Stimulated activated CD8-positive, alpha-beta memory T cell treated with anti-CD3 and anti-CD28 coated beads, Interleukin-7, amount 100 ng/mL, for 48 hours (primary cell): ENCODE results near the gene ZNF280C.
"Not testable (repeated sequence)": the region's sequence is repeated elsewhere in the genome, so short reads cannot be mapped to it uniquely, and the experiment has no call there.

Experiments used
- DNase-seq, 2 donors: peaks; one replicate each; pipeline ENCODE4 v3.0.0-alpha.2; 2020; ENCODE audit warnings: low read depth in 1 of 2; ENCODE audit errors: extremely low read depth in 1 of 2

The ZNF280C gene, protein sequence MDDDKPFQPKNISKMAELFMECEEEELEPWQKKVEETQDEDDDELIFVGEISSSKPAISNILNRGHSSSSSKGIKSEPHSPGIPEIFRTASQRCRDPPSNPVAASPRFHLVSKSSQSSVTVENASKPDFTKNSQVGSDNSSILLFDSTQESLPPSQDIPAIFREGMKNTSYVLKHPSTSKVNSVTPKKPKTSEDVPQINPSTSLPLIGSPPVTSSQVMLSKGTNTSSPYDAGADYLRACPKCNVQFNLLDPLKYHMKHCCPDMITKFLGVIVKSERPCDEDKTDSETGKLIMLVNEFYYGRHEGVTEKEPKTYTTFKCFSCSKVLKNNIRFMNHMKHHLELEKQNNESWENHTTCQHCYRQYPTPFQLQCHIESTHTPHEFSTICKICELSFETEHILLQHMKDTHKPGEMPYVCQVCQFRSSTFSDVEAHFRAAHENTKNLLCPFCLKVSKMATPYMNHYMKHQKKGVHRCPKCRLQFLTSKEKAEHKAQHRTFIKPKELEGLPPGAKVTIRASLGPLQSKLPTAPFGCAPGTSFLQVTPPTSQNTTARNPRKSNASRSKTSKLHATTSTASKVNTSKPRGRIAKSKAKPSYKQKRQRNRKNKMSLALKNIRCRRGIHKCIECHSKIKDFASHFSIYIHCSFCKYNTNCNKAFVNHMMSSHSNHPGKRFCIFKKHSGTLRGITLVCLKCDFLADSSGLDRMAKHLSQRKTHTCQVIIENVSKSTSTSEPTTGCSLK

DNA sequence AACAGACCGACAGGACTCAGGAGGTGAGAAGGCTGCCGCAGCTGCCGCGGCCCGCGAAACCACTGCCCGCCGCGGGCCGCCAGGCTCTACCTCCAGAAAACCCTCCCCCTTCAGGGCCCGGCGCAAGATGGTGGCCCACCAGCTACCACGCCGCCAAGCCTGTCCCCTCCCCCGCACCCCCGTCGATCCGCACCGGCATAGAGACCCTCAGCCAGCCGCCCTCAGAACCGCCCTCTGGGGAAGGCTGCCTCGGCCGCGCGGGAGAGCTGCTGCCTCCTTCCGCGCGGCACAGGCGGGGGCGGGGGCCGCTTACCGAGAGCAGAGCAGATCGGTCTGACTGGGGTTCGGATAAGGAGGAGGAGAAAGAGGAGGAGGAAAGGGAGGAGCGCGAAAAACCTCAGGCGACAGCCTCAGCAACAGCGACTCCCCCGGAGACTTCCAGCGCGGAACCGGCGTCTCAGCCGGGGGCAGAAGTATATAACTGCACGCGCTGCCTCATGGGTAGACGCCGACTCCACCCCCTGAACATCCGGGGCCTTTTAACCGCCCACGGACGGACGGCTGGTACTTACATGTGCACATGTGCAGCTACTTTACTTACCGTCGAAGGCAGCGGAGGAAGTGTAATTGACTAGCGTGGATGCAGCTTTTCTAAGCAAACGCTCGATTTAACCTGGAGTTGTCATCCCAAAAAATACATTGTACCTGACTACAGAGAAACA is at the start of gene ZNF280C:
Gene ZNF280C, minus strand, starts transcription at position 451 of the 722 bp plus-strand sequence. CDS start 8,450 bp downstream, outside the sequence.
- DNase-seq, result peak; percentile 73 to 88

DNA sequence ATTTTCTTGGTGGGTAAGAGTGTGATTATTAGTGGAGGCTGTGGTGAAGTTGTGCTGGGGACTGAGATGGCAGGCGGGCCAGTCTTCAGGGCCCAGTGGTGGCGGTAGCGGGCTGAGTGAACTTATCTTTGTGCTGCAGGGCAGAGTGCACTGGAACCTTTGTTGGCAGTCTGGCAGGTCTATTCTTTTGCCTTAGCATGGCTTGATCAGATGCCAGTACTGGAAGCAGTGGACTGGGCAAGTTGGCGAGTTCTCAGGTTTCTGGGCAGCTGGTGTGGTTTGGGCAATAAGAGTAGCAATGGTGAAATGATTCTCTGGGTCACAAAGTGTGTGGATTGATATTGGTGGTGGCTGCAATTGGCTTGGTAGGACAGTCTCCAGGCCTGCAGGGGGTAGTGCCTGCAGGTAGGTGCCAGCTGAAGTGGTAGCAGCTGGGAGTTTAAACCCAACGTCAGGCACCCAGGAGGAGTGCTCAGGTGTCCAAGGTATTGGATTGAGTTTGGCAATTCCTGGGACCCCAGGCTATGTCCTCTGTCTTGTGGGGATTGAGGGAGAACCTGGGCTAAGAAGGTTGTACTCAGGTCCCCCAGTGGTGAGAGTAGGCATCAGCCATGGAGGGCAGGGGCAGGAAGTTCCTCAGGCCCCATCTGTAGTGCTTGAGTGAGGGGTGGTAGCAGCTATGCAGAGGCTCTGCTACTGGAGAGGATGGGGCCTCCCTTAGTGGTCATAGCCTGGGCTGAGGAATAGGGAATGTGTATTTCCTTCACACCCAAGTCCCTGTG is 36.1 kb upstream of the ZNF280C start:
- DNase-seq, result no peak

DNA sequence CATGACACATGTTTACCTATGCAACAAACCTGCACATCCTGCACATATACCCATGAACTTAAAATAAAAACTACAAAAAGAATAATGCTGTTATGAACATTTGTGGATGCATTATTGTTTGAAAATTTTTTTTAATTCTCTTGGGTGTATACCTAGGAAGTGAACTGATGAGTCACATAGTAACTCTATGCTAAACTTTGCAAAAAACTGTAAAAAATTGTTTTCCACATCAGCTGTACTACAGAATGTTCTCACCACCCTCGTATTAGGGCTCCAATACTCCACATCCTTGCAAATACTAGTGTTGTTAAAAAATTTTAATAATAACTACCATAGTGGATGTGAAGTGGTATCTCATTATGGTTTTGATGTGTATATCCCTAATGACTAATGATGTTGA is 33.3 kb upstream of the ZNF280C start:
- no peak for DNase-seq

DNA sequence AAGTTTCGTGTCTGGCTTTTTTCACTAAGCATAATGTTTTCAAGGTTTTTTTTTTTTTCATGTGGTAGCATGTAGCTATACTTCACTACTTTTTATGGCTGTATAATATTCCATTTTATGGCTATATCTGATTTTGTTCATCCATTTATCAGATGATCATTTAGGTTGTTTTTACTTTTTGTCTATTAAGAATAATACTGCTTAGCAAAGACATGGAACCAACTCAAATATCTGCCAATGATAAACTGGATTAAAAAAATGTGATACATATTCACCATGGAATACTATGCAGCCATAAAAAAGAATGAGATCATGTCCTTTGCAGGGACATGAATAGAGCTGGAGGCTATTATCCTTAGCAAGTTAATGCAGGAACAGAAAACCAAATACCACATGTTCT is 32.7 kb upstream of the ZNF280C start:
- no peak for DNase-seq

DNA sequence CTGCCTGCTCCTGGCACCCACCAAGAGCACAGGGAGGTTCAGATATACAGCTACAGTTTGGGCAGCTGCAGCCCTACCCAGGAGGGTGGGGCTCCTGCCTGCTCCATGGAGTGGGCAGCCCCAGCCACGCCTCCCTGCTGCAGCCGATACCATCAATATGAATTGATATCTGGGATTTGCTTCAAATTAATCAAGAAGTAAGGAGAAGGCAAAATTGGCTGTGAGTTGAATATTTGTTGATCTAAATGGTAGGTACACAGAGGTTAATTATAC is 31.2 kb upstream of the ZNF280C start:
- DNase-seq, result no peak

DNA sequence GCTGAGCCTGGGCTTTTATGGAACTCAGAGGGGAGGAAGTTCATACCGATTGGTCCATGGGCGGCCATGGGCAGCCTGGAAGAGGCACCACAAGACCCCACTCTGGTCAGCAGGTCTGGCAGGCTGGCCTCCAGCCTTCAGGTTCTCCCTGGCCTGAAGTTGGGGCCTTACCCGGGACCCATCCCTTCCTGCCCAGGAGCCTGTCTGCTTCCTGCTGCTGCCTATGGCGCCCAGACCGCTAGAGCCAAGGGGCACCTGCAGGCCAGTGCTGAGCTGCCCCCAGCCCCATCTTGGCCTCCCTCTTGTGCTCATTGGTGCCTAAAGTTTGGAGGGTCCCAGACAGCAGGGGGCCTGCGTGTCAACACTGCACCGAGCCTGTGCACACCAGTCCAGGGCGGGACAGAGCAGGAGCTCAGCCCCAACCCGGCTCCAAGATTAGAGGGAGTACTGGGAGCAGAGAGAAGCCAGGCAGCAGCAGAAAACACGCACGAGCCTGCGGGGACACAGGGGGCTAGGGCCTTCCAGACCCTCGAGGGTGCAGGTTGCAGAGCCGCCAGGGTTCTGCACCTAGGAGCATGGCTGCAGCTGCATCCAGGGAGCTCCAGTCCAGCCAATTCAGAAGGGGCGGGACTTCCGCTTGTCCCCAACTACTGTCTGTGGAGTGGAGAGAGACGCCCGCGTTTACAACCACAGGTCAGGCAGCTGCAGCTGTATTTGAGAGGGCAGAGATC is 30.7 kb upstream of the ZNF280C start:
- no peak for DNase-seq

DNA sequence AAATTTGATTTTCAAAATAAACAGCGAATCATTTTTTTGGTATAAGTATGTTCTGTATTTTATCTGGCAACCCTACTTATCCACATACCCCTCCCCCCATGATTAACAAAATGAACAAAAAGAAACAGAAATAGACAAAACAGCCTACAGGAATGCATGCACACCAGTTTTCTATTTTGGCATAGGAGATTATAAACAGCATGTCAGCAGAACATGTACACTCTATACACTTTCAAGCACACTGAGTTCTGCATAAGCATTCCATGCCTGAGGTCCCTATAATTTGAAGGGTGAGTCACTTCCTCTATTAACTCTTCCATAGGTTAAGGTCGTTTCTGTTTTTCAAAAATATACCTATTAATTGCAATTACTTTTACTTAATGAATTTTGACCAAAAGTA is 28.0 kb upstream of the ZNF280C start:
- DNase-seq, result no peak

DNA sequence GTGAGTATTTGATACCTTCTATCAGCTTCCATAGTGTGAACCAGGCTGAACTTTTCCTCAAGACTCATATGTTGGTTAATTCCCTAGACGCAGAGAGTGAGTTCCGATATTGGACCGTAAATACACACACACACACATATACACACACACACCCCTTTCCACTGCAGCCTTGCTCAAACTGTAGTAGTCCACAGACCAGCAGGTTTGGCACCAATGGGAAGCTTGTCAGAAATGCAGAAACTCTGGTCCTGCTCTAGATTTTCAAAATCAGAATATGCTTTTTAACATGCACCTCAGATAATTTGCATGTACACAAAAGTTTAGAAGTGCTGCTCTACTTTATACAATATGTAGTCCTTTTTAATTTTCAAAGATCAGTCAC is 27.6 kb upstream of the ZNF280C start:
- DNase-seq, result no peak

DNA sequence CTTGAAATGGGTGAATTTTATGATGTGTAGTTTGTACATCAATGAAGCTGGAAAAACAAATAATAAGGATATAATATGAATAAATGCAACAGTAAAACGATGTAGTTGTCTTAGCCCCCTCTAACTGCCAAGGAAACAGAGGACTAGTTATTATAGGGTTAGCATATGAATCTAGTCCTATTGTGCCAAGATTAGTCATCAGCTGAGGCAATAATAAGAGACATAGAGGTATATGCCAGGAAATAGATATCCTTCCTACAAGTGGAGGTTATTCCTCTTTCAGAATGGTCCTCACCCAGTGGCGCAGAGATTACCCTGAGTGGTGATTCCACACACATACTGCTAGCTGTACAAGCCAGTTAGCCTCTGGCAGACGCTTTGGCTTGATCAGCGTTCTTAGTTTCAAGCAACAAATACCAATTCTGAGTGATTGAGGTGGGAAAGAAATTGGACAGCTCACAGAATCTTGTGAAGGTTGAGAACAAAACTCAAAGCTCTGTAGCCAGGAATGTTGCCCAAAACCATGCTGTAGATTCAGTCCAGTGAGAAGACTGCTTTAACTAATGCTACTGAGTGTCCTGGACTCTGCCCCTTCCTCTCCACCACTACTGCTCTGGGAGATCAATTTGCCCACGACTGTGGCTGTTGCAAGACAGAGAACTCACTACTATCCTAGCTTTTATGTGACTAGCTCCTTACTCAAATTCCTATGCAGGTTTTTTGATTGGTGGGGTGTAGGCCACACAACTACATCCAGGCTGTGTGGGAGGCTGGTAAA is 27.0 kb upstream of the ZNF280C start:
- DNase-seq, result no peak

DNA sequence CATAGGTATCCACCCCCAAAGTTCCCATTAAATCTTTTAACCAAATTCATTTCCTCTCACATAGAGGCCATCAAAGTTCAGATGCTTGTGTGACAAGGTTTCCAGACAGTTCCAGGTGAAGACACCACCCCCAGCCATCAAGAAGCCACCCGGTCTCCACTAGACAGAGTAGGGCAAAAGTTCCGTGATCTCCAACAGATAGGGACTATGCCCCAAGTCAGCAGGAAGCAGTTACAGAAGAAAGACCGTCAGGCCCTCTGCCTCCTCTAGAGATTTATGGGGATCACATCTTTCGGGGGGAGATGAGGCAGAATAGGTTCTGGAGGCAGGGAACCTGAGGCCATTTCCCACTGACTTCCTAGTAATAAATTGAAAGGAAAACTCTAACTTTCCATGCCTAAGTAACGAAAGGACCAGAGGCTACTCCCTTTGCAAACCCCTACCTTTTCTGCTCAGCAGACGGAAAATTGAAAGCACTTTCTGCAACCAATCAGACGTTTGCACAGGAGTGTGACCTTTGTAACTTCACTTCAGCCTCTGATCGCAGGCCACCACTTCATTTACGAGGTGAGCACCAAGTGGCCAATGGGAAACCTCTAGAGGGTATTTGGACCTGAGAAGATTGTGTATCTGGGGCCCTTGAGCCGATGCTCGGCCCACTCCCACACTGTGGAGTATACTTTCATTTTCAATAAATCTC is 18.5 kb upstream of the ZNF280C start:
- DNase-seq, result no peak

DNA sequence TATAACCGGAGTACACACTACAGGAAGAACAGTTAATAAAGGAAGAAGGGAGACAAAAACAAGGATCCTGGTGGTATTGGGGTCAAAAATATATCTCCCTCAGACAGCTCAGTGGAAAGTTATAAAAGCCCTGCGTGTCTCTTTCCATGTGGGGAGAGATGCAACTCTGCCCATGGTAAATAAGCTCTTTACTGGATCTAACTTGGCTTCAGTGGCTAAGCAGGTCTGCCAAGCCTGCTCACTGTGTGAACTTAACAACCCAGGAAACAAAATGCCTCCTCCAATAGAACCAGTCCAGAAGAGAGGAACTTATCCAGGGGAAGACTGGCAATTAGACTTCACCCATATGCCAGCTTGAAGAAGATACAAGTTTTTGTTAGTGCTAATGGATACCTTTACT is 17.0 kb upstream of the ZNF280C start:
- DNase-seq, result no peak

DNA sequence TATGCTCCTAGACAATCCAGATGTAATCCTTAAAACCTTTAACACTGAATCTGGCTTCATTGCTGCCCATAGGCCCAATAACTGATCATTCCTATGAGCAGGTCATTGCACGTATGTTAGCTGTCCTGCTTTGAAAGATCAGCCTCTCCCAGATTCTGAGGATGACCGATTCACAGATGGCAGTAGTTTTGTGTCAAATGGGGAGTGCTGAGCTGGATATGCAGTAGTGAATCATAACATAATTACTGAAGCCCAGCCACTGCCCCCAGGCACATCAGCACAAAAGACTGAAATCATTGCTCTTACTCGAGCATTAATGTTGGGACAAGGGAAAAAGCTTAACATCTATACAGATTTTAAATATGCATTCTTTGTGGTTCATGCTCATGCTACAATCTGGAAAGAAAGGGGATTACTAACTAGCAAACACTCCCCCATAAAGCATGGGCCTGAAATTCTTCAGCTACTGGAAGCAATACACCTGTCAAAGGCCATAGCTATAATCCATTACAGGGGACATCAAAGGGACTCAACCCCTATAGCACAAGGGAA is 16.4 kb upstream of the ZNF280C start:
- DNase-seq, result no peak

DNA sequence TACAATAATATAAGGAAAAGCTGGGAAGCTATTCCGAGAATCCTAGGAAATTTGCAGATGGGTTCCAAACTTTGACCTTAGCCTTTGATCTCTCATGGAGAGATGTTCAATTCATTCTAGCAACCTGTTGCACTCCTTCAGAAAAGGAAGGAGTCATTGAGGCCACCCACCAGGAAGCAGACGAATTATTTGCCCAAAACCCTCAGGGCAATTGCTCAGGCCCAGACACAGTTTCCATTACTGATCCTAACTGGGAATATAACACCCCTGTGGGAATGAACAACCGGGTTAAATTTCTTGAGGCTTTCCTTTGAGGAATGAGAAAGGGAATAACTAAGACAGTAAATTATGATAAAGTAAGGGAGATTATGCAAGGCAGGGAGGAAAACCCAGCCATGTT is 13.5 kb upstream of the ZNF280C start:
- no peak for DNase-seq

DNA sequence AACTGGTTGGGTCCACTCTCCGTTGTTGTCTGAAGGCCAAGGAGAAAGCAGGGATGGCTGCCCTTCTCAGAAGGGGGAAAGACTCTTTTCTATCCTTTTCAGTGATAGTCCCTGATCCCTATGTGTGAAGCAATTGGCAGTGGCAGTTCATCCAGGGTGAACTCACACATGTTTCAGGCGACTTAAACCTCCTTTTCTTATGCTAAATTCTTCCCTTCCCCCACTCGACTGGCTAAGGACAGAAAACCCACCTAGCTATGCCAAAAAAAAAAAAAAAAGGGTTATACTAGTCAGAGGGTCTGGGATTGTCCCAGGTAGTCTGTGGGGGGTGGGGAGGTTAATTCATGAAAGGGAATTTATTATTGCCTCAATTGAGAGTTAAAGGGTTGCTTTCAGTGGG is 12.2 kb upstream of the ZNF280C start:
- no peak for DNase-seq

DNA sequence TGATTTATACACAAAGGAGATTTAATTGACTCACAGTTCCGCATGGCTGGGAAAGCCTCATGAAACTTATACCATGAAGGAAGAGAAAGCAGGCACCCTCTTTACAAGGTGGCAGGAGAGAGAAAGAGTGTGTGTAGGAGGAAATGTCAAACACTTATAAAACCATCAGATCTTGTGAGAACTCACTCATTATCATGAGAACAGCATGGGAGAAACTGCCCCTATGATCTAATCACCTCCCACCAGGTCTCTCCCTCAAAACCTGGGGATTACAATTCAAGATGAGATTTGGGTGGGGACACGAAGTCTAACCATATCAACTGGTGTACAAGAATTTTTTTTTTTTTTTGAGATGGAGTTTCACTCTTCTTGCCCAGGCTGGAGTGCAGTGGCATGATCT is 3.6 kb upstream of the ZNF280C start:
- not testable (repeated sequence) for DNase-seq

DNA sequence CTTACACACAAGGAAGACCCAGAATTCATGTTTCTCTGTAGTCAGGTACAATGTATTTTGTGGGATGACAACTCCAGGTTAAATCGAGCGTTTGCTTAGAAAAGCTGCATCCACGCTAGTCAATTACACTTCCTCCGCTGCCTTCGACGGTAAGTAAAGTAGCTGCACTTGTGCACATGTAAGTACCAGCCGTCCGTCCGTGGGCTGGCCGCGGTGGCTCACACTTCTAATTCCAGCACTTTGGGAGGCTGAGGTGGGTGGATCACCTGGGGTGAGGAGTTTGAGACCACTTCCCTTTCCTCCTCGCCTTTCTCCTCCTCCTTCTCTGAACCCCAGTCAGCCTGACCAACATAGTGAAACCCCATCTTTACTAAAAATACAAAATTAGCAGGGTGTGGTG is 692 bp upstream of the ZNF280C start:
- DNase-seq, result not testable (repeated sequence)

DNA sequence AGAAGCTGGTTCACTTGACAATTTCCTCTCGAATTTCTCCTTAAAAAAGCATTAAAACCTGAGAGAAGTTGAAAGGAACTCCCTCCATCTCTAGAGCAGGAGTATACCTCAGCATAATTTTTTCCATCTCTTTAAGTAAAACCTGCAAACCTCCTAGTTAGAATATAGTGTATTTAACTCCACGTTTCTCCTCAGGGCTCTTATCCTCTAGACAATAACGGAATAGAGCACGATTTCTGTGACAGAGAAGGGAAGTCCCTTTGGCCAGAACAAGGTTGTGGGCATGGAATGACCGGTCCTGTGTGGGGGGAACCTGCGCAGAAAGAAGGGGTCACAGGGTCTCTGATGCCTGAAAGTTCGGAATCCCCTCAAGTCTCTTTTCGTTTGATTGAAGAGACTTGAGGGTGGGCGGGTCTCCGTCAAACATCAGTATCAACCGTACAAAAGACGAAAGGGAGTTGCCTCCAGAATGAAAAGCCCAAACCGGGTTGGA is 697 bp downstream of the ZNF280C start:
- no peak for DNase-seq

DNA sequence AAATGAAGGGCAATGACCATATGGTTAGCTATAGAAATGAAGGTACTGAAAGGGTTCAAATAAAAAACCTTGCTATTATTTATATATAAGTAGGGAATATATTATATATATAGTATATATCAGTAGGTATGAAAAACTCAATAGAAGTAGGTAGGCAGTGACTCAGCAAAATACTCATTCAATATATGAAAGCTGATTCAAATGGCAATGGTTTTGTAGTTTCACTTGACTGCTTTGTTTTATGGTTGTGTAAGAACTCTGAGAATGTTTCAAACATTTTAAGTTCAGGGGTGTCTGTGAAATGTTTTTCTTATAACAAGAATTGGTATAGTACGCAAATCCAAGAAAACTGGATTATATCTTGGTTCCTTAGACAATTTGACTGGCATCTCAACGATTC is 4.1 kb downstream of the ZNF280C start:
- no peak for DNase-seq

DNA sequence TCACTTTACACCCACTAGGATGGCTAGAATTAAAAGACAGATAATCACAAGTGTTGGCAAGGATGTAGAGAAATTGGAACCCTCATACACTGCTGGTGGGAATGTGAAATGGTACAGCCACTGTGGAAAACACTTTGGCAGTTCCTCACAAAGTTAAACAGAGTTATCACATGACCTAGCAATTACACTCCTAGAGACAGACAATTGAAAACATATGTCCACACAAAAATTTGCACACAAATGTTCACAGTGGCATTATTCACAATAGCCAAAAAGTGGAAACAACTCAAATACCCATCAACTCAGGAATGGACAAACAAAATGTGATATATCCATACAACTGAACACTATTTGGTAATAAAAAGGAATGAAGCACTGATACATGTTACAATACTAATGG is 5.7 kb downstream of the ZNF280C start:
- DNase-seq, result no peak
